ENCODE data around the gene POLDIP3.
"Not testable (repeated sequence)": the region's sequence is repeated elsewhere in the genome, so short reads cannot be mapped to it uniquely, and the experiment has no call there.

POLDIP3 gene

DNA sequence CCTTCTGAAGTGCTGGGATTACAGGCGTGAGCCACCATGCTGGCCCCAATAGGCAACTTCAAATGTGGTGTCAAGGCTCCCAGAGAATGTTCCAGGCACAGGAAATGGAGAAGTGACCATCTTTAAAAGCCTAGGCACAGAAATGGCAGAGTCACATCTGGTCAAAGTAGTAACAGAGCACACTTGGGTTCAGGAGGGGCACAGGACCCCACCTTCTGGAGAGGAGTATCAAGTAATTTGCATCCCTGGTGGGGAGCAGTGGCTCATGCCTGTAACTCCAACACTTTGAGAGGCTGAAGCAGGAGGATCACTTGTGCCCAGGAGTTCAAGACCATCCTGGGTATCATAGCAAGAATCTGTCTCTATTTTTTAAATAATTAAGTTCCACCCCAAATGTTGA, 31.7 kb downstream of the POLDIP3 start:
- no peak for DNase-seq

DNA sequence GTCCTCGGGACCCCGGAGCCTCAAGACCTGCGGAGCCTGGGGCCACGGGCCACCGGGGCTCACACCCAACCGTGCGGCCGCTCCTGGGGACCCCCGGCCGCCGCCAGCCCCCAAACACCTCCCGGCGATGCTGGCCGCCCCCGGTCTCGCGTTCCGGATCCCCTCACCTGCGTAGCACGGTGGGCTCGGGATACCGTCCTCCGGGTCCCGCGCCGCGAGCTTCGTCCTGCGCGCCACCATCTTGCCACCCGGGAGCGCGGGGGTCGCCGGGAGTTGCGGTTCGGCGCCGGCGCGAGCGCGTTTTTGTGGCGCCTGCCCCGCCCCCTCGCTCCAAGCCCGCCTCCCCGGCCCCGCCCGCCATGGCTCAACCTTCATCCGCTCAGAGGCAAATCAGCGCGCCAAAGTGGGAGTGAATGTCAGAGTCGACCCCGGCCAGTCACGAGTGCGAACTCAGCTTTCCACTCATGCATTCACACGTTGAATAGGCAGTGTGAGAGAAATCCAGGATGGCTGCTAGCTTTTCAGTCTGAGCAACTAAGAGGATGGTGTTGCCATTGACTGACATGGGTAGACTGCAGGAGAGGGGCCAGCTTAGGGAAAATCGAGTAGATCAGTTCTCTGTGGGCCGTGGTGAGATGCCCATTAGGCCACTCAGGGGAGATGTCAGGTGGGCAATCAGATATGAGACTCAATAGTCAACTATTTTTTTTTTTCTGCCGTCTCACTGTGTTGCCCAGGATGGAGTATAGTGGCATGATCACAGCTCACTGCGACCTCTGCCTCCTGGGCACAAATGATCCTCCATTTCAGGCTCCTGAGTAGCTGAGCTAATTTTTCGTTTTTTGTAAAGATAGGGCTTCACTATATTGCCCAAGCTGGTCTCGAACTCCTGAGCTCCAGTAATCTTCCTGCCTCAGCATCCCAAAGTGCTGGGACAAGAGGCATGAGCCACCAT, 32.6 kb downstream of the POLDIP3 start:
- DNase-seq: peak; percentile 26

DNA sequence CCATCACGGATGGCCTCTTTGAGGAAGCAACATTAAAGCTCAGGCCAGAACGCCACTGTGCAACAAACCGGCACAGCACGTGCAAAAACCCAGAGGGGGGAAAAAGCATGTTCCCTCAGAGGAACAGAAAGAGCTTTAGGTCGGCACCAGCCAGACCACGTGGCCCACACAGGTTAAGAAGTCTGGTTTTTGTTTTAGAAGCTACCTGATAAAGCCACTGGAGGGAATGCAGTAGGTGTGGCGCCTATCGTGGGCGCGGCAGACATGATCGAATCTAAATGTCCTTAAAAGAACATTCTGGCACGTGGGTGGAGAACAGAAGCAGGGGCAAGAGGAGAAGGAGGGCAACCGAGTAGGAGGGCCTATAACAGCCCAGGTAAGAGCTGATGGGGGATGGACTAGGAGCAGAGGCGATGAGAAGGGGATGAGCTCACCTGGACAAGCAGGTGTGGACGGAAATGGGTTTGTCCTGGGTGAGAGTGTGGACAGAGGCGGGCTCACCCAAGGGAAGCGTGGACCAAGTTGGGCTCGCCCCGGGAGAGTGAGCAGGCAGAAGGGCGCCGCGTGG, 33.4 kb downstream of the POLDIP3 start:
- DNase-seq: not testable (repeated sequence)

DNA sequence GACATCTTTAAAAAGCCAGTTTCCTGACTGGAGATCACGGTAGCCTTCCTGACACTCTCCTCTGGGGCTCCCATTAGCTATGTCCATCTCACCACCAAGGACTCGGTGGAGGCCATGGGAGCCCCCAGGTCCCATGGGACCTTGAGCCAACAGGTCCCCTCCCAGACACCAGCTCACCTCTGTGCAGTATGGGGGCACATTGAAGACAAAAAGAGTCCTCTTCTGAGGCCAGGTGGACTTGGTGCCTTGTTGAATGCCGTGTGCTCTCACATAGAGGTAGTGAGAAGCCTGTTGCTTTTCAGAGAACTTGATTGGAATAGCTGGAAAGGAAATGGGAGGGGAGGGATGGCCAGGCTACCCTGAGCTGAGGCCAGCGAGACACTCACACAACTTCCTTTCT, 34.6 kb downstream of the POLDIP3 start:
- DNase-seq: not testable (repeated sequence)

DNA sequence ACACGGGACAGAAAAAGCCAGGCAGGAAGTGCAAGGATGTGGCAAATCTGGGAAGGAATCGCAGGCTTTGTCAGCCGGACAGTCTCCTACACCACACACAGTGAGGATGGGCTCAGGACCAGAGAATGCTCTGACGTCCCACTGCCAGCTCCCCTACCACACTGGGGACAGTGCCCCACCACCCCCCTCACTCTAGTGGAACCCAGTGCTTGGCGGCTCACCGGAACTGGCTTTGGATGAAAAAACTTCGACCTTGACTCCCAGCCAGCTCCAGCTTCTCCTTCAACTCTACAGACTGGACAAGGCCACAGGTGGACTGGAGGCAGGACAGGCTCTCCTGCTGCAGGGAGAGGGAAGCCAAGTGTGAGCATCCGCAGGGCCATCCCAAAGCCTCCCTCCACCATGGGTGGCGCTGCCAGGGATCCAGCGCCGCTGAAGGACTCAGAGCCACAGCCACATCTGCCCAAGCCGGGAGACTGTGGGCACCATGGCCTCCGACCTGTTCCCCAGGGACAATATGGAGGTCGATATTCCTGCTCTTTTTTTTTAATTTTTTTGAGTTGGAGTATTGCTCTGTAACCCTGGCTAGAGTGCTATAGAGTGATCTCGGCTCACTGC, 37.0 kb downstream of the POLDIP3 start:
- no peak for DNase-seq

DNA sequence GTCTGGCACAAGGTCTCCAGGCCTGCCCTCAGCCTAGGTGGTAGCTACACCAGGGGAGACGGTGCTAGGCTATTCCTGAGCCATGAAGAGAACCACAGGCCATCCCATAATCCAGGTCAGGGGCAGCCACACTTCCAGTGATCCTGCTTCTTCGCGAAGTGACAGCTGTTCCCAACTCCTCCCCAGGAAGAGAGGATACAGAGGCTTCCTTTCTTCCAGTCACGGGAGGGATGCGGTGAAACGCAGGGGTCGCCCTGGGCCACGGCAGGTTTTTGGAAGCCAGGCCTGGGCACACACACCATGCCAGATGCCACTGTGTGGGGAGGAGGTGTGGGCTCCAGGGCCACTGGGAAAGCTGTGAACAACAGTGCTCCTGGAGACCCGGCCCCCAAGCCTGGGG, 37.5 kb downstream of the POLDIP3 start:
- not testable (repeated sequence) for DNase-seq

DNA sequence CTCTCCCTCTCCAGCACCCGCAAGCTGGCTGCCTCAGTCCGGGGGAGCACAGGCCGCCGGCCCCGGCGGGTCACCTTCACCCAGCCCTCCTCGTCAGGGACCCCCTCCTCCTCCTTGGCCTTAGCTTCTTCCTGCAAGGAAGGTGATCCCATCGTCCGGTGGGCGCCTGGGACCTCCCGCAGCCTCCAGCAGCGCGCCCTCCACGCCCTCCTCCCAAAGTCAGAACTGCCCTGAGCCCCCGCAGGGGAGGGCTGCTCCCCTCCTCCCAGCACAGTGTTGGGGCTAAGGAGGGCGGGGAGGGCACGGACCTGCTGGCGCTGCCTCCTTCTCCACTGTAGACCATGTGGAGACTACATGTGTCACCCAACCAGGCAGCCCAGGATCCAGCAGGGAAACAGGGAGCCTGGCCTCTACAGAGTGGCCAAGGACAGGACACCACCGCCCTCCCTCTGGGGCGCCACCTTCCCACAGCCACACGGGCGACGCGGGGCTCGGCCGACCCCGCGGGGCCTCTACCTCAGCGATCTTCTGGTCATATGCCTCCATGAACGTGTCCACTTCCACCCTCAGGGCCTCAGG, 38.6 kb downstream of the POLDIP3 start:
- not testable (repeated sequence) for DNase-seq

DNA sequence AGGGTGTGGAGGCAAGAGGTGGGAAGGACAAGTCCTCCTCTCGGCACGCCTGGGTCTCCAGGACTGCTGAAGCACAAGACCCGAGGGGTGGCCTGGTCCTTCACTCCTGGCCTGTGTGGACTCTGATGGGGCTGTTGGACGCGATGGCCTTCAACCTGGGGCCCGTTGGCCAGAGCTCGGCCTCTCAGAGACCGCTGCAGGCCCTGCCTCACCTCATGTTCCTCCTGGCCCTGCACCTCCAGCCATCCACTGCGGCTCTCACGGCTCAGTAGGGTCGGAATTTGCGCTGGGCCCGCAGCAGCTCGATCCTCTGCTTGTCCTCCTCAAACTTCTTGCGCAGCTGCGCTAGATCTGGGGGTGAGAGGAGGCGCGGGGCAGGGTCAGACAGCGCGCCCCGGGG, 40.2 kb downstream of the POLDIP3 start:
- not testable (repeated sequence) for DNase-seq

DNA sequence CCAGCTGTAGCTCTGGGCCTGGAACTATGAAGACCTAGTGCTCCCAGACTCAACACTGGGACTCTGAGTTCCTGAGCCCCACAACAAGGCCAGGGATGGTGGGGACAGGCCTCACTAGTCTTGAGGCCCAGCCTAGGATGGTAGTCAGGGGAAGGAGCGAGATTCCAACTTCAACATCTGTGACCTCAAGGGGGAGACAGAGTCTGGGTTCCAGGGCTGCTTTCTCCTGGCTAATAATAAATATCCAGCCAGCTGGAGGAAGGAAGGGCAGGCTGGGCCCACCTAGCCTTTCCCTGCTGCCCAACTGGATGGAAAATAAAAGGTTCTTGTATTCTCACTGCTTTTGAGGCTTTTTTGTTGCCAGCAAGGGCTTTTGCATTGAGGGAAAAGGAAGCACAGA, 40.6 kb downstream of the POLDIP3 start:
- DNase-seq: not testable (repeated sequence)

DNA sequence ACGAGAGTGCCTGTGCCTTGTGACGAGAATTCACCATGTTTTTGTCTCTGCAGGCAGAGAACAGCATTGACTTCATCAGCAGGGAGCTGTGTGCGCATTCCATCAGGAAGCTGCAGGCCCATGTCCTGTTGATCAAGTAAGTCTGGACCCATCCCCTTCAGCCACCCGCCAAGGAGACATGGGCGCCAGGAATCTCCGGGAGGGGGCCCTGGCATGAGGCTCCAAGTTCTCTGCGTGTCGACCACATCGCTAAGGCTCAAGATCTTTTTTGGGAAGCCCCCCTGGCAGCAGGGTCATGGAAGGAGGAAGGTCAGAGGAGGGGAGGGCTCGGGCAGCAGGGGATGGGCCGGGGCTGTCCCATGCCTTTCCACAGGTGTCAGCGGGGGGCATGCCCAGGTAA, 43.6 kb downstream of the POLDIP3 start:
- not testable (repeated sequence) for DNase-seq

DNA sequence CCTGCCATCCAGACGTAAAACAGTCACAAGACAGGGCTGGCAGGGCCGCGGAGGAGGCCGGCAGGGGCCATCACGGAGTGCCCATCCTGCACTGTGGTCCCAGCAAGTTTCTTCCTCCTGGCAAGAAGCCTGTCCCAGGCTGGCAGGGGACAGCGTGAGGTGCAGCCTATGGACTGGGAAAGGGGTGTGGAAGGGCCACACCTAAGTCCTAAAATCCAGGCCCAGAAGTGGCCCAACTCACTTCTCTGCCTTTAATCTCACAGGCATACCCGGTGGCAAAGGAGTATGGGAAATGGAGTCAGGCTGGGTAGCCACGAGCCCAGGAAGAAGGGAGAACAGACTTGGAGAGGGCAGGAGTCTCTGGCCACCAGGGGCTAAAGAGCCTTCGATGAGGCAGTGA, 44.1 kb downstream of the POLDIP3 start:
- not testable (repeated sequence) for DNase-seq

DNA sequence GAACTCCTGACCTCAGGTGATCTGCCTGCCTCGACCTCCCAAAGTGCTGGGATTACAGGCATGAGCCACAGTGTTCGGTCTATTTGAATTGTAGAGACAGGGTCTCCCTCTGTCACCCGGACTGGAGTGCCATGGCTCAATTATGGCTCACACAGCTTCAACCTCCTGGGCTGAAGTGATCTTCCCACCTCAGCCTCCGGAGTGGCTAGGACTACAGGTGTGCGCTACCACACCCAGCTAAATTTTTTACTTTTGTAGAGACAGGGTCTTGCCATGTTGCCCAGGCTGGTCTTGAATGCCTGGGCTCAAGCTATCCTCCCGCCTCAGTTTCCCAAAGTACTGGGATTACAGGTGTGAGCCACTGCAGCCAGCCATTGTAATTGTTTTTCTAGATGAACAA, 46.7 kb downstream of the POLDIP3 start:
- DNase-seq: not testable (repeated sequence)

DNA sequence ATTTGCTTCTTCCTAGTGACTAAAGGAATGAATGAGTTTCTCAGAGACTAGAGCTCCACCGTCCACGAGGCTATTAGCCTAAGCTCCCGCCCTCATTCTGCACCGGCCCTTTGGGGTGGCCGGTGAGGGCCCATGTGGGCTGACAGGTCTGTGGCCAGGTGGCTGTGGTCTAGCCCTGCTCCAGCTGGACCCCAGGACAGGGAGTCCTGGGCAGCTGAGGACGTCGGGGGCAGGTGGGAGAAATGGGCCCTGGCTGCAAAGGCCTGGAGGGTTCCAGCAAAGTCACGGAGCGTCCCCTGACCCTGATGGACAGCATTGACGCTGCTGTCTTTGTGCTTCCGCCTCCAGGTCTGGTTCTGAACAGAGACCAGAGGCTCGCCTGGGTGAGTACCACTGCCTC, 48.7 kb downstream of the POLDIP3 start:
- no peak for DNase-seq

DNA sequence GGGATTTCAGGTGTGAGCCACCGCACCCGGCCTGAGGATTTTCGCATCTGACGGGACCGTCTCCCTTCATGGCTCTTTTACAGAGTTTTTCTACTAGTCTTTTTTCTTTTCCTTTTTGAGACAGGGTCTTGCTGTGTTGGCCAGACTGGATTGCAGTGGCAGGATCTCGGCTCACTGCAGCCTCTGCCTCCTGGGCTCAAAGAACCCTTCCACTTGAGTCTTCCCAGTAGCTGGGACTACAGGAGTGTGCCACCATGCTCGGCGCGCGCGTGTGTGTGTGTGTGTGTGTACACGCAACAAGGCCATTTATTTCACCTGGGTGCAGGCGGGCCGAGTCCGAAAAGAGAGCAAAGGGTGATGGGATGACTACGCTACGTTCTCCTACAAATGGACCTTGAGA, 50.0 kb downstream of the POLDIP3 start:
- no peak for DNase-seq

DNA sequence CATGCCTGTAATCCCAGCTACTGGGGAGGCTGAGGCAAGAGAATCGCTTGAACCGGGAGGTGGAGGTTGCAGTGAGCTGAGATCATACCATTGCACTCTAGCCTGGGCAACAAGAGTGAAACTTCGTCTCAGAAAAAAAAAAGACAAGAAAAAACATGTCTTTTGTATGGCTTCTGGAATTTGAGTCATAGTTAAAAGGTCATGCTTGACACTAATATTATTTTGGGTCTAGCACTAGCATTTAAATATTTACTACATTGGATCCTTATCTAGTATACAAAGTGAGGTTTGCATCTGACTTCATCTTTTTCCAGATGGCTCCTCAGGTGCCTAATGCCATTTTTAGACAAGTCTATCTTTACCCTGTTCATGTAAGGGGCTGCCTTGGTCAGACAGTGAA, 50.7 kb downstream of the POLDIP3 start:
- not testable (repeated sequence) for DNase-seq

DNA sequence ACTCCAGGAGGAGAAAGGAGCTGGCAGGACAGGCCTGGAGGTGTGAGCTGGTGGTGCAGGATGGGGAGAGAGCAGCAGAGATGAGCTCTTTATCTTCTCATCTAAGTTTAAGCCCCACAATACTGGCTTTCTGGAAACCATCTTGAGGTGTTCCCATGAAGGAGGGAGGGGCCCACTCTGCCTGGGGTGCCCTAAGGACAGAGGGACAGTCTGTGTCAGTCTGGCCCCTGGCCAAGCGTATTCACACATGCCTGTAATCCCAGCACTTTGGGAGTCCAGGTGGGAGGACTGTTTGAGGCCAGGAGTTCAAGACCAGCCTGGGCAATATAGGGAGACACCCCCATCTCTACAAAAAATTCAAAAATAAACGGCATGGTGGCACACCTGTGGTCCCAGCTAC, 52.0 kb downstream of the POLDIP3 start:
- no peak for DNase-seq

DNA sequence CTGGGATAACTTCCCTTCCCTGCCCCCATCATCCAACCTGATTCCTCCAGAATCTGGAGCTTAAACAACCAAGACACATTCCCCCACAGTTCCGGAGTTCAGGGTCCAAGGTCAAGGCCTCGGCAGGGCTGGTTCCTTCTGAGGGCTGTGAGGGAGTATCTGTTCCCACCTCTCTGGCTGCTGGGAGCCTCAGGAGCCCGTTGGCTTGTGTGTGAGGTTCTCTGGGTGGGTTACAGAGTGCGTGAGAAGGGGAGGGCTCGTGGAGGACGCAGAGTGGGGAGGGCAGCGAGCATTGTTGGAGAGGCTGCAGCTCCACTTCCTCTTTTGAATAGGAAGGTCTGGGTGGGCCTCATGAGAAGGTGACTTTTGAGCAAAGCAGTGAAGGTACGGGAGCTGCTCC, 52.4 kb downstream of the POLDIP3 start:
- no peak for DNase-seq

DNA sequence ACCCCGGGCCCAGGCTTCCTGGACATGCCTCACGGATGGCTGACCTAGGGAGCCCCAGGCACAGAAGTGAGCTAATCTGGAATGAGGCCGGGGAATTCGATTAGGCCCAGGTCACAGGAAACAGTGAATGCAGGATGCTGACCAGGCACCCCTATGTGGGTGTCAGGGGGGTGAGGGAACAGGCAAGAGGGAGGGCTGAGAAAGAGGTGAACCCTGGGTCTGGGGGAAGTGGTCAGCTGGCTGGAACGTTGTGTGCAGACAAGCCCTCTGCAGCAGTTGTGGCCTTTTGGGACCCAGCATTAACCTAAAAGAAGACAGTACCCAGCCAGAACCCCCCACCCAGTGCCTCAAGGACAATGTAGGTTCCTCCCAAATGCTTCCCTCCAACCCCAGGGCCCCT, 52.8 kb downstream of the POLDIP3 start:
- no peak for DNase-seq

DNA sequence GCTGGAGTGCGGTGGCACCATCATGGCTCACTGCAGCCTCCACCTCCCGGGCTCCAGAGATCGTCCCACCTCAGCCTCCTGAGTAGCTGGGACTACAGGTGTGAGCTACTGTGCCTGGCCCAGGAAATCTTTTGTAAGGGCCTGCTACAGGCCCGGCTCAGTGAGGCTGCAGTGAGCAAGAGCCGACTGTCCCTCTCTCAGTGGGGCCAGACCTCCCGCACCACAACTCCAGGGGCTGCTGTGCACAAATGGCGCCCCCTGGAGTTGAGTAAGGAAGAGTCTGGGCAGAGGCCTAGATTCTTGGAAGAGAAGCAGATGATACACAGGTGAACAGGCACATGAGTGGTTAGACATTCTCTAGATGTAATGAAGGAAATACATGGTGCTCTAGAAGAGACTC, 53.9 kb downstream of the POLDIP3 start:
- no peak for DNase-seq

DNA sequence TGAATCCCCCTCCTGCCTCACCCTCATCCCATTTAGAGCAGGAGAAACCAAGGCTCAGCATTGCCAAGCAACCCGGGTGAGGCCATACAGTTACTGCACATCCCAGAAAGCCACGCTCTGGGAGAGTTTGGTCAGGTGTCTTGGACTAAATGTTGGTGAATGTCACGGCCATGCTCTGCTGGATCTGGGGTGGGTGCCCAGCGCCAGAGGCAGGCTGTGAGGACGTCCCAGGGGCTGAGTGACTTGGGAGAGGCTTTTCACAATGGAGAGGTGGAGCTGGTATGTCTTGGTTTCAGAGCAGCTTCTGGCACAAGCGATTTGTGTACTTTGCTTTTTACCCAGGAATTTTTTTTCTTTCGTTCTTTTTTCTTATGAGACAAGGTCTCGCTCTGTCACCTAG, 54.3 kb downstream of the POLDIP3 start:
- peak; percentile 8 for DNase-seq

DNA sequence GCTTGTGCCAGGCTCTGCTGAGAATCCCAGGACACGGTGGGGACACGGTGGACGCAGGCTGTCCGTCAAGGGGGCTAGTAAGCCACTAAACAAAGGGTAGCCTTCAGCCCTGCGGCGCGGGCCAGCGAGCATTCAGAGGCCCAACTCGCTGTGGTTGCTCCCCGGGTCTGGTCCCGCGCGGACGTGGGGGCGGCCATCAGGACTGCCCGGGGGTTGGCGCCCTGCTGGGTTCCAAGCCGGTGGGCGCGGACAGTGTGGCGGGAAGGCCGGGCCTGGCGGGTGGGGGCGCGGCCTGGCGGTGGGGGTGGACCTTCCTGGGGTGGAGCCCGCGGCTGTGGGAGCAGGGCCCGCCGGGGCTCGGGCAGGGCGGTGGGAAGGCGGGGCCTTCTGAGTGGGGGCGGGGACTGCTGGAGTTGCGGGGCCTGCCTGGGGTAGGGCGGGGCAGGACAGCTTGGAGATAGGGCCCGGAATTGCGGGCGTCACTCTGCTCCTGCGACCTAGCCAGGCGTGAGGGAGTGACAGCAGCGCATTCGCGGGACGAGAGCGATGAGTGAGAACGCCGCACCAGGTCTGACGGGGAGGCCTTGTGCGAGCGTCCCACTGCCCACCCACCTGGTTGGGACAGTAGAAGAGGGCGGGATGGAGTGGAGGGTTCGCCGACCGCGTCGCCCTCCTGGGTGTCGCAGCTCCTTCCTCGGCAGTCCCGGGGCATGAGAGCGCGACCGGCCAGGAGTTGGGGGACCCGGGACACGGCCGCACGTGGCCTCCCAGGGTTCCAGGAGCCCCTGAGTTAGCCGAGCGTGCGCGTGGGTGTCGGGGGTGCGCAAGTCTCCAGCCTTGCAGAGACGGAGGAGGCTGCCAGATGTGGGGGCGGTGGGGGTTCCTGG, 61.0 kb downstream of the POLDIP3 start, which contains the start of gene SERHL2:
Gene SERHL2 (plus strand): TSS at position 482 of the 887 bp plus-strand sequence. CDS start 65 bp downstream, at position 547.
- DNase-seq: no peak

DNA sequence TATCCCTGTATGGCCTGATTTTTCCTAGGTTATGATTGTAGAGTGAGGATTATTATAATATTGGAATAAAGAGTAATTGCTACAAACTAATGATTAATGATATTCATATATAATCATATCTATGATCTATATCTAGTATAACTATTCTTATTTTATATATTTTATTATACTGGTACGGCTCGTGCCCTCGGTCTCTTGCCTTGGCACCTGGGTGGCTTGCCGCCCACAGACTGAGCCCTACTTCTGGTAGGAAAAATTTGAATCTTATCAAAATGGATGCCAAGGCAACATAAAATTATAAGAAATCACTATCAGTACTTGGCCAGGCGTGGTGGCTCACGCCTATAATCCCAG, 62.4 kb downstream of the POLDIP3 start:
- DNase-seq: not testable (repeated sequence)
